Measurements from ENCODE around the gene KLHL29.
A peak's percentile ranks its signal among the peaks of the same experiment; 100 is the strongest.

Gene KLHL29

DNA sequence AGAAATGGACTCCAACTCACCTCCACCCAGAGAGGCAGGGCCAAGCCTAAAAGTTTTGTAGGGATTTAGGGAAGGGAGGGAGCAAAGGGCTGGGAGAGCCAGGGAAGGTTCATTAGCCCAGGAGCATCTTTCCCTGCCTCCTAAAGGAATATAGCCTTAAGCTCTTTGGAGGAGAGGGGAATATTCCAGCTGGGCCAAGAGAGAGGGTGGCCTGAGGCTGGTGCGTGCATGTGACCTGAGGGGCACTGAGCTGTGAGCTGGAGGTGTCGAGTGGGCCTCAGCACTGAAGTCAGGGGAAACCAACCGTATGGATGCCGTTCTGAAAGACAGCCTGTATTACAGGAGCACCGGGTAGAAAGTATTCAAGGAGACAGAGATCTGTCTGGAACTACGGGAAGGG lies 112.6 kb downstream of the KLHL29 start:
- DNase-seq: no peak

GRCh38 chr2:23498943-23499342 lies 114.0 kb downstream of the KLHL29 start:
- DNase-seq: no peak

GRCh38 chr2:23499439-23499838 lies 114.5 kb downstream of the KLHL29 start:
- no peak for DNase-seq

DNA sequence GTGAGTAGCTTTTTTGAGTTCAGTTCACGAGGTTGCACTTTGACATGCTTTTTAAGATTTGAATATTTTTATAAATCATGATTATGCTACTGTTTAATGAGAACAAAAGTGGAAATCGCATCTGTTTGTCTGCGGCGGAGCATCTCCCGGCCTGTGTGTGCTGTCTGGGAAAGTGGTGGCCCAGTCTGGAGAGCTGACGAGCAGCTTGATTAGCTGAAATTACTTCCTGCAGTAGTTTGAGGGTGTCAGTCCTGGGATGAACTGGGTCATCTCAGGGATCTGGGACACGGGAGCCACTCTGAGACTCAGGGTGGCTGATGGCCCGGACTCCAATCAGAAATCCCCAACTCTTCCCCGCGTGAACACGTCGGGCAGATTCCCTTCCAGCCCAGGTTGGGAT lies 115.9 kb downstream of the KLHL29 start:
- no peak for DNase-seq

- DNase-seq: no peak
These were observed 117.1 kb downstream of the KLHL29 start for GRCh38 chr2:23502096-23502495.

DNA sequence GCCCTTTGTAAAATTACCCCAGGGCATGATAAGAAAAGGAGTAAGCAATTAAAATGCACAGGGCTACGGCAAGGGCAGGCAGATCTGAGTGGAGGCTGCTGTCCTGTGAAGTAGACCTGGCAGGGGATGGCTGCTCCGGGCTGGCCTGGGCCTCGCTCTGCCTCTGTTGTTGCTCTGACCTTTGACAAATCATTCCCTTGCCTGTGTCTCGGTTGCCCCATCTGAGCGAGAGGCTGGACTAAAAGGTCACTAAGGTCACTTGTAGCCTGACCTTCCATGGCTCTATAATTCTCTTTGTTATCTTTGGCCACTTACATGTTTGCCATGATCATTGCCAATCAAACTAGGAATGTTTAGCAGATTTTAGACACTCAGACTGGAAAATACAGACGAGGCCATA lies 118.1 kb downstream of the KLHL29 start:
- DNase-seq: no peak

- no peak for DNase-seq
These were observed 118.7 kb downstream of the KLHL29 start for GRCh38 chr2:23503682-23504081.

- DNase-seq: no peak
These were observed 119.6 kb downstream of the KLHL29 start for GRCh38 chr2:23504591-23504990.

GRCh38 chr2:23505218-23505983 lies 120.4 kb downstream of the KLHL29 start:
- DNase-seq: no peak

DNA sequence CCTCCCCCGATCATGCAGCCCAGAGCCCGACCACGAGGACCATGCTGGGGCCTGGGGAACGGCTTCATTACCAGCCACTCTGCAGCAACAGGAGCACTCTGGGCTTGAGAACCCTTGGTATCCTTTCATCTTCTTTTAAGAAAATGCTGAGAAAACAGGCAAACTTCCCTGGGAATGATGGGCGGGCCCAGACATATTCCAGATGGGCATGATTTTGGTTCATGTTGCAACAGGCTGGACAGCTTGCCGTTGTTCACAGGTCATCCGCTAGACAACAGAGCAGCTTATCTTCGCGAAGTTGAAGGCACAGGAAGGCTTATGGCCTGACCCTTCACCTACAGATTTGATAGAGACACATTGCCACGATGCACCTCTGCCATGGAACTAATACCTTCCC lies 121.0 kb downstream of the KLHL29 start:
- no peak for DNase-seq

- DNase-seq: peak; percentile 34
These were observed 121.7 kb downstream of the KLHL29 start for GRCh38 chr2:23506531-23507266.

GRCh38 chr2:23507267-23508065 lies 122.5 kb downstream of the KLHL29 start:
- no peak for DNase-seq

DNA sequence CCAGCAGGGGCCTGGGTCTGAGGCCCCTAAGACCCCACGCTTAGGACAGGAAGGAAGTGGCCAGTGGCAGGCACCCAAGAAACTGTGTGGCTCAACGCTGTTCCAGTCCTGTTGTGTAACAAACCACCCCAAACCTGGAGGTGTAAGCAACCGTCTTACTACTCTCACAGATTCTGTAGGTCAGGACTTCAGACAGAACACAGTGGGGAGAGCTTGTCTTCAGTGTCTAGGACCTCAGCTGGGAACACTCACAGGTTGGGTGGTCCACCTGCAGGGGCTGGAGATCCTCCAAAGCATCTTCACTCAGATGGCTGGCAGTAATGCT lies 123.0 kb downstream of the KLHL29 start:
- DNase-seq: no peak

- DNase-seq: no peak
These were observed 124.1 kb downstream of the KLHL29 start for GRCh38 chr2:23509103-23509502.

DNA sequence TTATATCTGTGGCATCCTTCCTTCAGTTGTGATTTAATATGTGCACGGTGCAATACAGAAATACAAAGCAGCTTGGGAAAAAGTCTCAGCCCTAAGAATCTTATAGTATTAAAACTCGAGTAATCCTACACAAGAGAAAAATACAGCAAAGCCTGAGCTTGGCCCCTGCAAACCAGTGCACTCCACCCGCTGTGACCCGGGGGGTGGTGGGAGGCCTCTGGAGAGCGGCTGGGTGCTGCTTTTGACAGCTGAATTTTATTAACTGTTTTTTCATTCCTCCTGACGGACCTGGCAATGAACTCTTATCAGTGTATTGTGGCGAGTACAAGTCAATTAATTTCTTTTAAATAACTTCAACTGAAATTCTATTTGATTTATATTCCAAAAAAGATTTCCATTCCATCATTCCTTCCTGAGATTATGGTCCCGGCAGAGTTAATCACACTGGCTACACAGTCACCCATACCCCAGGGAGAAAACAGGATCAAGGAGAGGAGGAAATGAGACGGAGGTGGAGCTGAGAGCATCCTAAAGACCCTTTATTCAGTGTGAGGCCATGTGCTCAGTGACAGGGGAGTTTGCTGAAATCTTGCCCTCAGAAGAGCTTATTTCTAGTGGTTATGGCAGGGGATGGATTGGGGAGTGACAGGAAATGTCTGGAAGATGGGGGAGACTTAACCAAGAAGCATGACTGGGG lies 124.8 kb downstream of the KLHL29 start:
- no peak for DNase-seq

DNA sequence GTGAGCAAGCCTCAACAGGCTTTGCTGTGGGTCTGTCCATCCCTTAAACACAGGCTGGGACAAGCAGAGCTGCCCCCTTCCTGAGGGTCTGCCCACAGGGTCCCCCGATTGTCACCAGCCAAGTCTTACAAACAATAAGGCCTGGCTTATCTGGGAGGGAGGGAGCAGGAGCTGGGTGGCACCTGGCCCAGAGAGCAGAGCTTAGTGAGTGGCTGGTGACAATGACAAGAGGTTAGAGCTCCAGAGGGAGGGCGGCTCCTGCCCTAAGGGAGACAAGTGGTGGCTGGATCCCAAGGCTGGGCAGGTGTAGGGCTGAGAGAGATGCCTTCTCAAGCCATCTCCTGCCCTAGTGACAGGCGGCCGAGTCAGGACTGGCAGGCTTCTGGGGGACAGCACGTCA lies 125.5 kb downstream of the KLHL29 start:
- no peak for DNase-seq

DNA sequence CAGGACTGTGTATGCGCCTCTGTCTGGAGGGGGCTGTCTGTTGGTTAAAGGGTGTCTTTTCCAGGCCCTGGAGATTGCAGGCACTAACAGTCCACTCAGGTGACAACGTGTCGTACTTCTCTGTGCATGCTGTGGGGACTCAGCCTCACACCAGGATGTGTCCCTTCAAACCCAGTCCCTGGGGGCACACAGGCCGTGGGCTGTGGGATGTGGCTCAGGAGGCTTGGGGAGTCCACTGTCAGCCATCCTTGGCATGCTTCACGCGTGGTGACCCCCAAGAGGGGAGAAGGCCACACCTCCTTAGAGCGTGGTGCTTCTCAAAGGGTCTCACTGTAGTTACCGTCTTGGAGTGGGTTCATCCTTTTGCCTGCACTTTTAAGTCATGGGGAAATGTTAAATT lies 127.8 kb downstream of the KLHL29 start:
- DNase-seq: no peak

GRCh38 chr2:23513245-23513871 lies 128.4 kb downstream of the KLHL29 start:
- DNase-seq: no peak

DNA sequence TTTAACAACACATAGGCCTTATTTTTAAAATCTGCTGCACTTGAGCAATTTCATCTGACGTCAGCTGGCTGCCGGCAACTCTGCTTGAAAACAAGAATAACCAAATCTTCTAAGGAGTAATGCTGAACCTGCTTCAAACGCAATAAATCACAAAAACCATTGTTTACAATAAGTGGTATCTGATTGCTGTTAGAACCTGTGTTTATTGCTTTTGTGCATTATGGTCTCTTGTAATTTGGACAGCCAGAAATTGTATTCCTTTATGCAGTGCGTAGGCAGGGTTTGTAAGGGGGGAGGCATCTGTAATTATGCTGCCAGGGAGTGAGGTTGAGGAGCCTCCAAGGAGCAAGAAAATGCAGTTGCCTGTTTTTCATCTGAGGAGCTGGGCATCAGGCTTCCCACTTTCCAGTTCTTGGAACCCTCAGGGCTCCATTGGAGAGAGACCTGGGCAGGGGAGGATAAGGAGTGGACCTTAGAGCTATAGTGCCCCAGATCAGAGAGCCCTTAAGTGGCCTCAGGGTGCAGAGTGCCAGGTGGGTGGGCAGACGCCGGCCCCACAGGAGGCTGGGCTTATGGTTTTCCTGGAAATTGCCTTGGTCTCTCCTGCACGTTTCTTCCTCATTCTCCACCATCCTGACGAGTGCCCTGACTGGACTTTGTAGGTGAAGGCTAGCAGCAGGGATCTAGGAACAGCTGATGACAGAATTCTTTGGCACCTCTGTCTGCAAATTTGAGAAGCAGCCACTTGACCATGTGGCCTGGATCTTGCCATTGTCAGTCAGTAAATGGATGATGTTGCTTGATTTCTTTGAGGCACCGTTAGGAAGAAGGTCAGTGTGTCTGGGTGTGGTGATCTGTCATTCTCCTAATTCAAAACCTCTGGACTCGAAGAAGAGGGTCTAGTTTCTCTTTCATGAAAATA lies 129.2 kb downstream of the KLHL29 start:
- DNase-seq: no peak

GRCh38 chr2:23516520-23517256 lies 131.7 kb downstream of the KLHL29 start:
- DNase-seq: no peak

Data from inflammatory macrophage treated with lipopolysaccharide for 4 hours (primary cell).